Medulla oblongata (tissue), 1 donor: ENCODE measurements around the gene TSPAN14.

Source experiments
- DNase-seq: peaks from one replicate; pipeline ENCODE4 v3.0.0-alpha.2; 2015; ENCODE audit errors: extremely low spot score

The TSPAN14 gene

GRCh38 chr10:80503584-80504157 is 49.6 kb downstream of the TSPAN14 start:
- DNase-seq = no peak

GRCh38 chr10:80504158-80504811 is 50.2 kb downstream of the TSPAN14 start:
- peak; percentile 28 for DNase-seq

DNA sequence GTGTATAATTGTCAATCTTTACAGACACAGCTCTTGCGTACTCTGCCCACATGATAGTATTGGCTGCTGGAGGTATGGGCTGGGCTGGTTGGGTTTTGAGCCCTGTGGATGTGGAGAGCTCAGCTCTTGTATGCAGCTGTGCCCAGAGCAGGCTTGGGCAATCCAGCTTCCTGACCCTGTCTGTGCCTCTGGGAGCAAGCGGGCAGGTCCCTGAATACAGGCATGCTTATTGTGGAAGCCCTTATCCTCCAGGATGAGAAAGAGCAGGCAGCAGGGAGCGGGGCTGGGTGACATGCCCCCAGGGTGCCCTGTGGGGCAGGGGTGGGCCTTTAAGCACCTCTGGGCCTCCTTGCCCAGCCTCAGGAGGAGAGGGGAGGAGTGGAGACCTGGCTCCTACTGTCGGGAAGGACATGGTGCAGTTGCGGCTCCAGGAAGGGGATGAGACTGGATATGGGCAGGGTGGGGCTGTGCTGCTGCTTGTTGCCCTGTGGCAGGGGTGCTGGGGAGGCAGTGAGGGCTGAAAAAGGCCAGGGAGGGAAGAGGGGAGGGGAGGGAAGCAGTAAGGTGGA is 50.9 kb downstream of the TSPAN14 start:
- DNase-seq = no peak

DNA sequence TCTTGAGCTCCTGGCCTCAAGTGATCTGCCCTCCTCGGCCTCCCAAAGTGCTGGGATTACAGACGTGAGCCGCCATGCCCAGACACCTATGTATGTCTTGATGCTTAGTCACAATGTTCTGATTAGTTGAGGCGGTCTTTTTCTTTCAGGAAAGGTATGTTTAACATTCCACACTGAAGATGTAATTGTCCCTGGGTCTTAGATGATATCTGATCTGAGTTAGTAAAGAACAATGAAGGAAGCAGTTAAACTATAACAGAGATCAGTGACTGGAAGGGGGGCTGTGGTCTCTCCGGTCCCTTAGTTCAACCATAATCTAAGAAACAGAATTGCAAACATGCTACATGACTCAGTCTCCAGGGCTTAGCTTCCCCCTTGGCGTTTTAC is 52.1 kb downstream of the TSPAN14 start:
- no peak for DNase-seq

DNA sequence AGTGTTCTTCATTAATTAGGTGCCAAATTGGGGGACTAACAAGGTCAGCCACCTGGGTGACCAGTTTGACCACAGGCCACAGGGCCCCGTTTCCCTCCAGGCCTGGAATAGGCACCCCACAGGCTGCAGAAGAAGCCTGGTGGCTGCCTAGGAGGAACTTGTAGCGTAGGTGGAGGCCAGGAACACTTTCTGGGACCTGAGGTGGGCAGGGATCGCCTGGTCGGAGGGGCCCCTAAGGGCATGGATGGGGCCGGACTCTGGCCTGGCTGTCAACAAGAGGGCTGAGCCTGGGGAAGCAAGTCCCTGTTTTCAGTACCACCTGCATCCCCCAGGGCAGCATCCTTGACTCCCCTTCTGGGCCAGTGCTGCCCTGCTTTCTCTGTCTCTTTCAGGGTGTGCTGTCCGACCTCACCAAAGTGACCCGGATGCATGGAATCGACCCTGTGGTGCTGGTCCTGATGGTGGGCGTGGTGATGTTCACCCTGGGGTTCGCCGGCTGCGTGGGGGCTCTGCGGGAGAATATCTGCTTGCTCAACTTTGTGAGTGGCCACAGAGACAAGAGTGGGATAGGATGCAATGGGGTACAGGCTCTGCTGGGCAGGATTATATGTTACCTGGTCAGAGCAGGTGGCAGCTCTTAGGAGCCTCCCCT is 52.9 kb downstream of the TSPAN14 start:
- no peak for DNase-seq

DNA sequence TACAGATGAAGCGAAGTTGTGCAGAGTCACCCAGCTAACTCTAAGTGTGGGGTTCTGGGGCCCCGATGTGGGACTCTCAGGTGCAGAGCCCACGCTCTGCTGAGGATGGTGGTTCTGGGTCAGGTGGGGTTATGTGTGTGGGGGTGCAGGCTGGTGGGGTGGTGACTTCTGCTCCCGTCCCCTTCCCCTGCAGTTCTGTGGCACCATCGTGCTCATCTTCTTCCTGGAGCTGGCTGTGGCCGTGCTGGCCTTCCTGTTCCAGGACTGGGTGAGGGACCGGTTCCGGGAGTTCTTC is 54.9 kb downstream of the TSPAN14 start:
- no peak for DNase-seq

GRCh38 chr10:80509403-80510161 is 55.5 kb downstream of the TSPAN14 start:
- no peak for DNase-seq

- DNase-seq = no peak
These were observed 58.0 kb downstream of the TSPAN14 start for GRCh38 chr10:80512031-80512526.

- DNase-seq = no peak
These were observed 59.0 kb downstream of the TSPAN14 start for GRCh38 chr10:80513106-80513505.

DNA sequence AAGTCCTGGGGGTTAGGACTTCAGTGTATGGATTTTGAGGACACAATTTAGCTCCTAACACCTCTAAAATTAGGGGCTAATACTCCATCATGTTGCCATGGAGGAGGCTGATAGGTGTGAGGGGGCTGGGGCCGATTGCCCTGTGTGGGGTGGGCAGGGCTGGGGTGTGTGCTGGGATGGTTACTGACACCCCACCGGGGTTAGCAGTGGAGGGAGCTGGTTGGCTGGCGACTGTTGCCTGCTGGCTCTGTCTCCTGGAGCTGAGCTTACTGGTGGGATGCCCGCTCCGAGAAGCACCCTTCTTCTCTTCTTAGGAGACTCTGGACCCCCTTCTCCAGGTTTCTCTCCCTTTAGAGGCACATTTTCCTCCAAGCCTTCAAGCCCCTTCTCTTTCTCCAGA is 61.4 kb downstream of the TSPAN14 start:
- no peak for DNase-seq

GRCh38 chr10:80515941-80516340 is 61.8 kb downstream of the TSPAN14 start:
- DNase-seq = no peak

GRCh38 chr10:80516506-80517075 is 62.5 kb downstream of the TSPAN14 start:
- DNase-seq = no peak

- no peak for DNase-seq
These were observed 63.5 kb downstream of the TSPAN14 start for GRCh38 chr10:80517416-80518142.

DNA sequence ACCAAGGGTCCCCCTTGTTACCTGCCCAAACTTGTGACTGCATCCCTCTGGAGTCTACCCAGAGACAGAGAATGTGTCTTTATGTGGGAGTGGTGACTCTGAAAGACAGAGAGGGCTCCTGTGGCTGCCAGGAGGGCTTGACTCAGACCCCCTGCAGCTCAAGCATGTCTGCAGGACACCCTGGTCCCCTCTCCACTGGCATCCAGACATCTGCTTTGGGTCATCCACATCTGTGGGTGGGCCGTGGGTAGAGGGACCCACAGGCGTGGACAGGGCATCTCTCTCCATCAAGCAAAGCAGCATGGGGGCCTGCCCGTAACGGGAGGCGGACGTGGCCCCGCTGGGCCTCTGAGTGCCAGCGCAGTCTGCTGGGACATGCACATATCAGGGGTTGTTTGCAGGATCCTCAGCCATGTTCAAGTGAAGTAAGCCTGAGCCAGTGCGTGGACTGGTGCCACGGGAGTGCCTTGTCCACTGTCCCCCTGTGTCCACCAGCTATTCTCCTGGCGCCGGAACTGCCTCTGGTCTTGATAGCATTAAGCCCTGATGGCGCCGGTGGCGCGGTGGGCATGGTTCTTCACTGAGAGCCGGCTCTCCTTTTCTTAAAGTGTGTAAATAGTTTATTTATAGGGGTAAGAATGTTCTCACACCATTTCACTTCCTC is 64.2 kb downstream of the TSPAN14 start:
- DNase-seq = peak; percentile 48

- no peak for DNase-seq
These were observed 64.8 kb downstream of the TSPAN14 start for GRCh38 chr10:80518807-80519360.

GRCh38 chr10:80519936-80520650 is 66.0 kb downstream of the TSPAN14 start:
- no peak for DNase-seq

DNA sequence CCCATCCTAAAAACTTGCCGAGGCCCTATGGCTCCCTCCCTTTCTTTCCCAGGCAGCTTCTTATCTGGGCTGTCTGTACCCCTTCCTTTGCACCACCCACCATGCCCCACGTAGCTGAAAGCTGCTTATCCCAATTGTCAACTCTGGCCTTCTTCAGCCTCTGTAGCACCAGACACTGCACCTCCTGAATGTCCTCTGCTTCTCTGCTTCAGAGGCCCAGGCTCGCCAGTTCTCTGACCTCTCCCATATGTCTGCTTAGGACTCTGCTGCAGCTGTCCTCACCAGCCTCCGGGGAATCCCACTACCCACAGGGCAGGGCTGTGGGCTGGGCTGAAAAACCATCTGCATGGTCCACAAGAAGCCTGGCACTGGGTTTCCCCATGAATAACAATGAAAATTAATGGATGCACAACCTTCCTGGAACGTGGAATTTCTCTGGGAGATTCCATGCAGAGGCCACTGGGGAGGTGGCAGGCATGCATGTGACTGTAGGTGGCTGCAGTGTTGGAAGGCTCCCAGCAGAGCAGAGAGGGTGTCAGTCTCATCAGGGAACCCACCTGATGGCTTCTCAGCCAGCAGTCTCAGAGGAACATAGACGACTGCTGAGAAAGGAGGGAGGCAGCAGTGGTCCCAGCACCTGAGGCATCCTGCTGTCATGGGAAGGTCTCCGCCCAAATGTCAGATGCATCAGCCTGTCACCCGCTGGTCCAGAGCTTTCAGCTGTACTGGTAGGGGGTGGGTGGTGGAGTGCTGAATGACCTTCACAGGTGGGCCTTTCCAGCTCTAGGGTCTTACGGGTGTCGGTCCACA is 66.8 kb downstream of the TSPAN14 start:
- no peak for DNase-seq

DNA sequence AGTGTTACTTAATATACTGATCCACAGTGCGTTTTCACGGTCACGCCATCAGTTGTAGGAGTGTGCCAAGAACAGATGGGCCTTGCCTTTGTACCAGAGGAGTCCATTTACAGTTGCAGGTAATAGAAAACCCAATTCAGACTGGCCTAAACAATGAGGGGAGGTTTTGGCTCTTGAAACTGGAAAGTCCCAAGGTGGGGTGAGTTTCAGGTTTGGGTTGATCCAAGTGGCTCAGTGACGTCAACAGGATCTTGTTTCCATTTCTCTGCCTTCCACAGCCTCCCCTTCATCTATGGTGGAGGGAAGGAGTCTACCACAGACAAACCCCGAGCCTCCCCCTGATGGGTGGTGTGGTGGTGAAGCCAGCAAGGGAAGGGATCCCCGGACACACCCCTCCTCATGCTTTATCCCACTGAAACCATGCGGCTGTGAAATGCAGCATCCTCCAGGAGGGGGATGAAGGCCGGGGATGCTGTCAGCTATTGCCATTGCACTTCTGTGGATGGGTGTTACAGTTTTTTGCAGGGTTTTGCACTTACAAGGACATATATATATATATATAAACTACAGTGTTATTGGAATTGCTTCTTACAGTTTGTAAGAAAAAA is 68.8 kb downstream of the TSPAN14 start:
- no peak for DNase-seq
